Fibroblast of lung (primary cell): ENCODE results near the gene CEP85.

Experiments
- EZH2 ChIP-seq: IDR thresholded peaks from 2 replicates; pipeline ENCODE4 v1.5.1; 2012; ENCODE audit warnings: low read length, control low read depth, mild to moderate bottlenecking; ENCODE audit errors: missing control alignments
- TF ChIP-seq, protein P1 (sequence below), 2 donors: IDR thresholded peaks in 1 of 2; conservative IDR thresholded peaks in 1 of 2; 1 replicate in 1 of 2; 2 replicates in 1 of 2; pipeline ENCODE4 v1.5.1; 2011 to 2012; ENCODE audit warnings: low read length in 2 of 2, control low read depth in 1 of 2, inconsistent platforms in 1 of 2, low read depth in 1 of 2, mild to moderate bottlenecking in 1 of 2

- TF ChIP-seq, protein P1, sequence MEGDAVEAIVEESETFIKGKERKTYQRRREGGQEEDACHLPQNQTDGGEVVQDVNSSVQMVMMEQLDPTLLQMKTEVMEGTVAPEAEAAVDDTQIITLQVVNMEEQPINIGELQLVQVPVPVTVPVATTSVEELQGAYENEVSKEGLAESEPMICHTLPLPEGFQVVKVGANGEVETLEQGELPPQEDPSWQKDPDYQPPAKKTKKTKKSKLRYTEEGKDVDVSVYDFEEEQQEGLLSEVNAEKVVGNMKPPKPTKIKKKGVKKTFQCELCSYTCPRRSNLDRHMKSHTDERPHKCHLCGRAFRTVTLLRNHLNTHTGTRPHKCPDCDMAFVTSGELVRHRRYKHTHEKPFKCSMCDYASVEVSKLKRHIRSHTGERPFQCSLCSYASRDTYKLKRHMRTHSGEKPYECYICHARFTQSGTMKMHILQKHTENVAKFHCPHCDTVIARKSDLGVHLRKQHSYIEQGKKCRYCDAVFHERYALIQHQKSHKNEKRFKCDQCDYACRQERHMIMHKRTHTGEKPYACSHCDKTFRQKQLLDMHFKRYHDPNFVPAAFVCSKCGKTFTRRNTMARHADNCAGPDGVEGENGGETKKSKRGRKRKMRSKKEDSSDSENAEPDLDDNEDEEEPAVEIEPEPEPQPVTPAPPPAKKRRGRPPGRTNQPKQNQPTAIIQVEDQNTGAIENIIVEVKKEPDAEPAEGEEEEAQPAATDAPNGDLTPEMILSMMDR (conservative IDR thresholded peaks at IDR 0.05 in 1 of 2, IDR thresholded peaks at IDR 0.05 in 1 of 2; ENCODE audit: low read depth in 1 of 2, low read length in 2 of 2) = peak in 1 of 2 donors; percentile 8
- no peak for TF ChIP-seq EZH2
These were observed 43.5 kb upstream of the CEP85 start, which contains the start of gene CATSPER4 for GRCh38 chr1:26190373-26190987.
